Stomach smooth muscle (tissue), 2 donors: ENCODE results near the gene PTN.
"Not testable (repeated sequence)": the region's sequence is repeated elsewhere in the genome, so short reads cannot be mapped to it uniquely, and the experiment has no call there.

Source experiments
- H3K27ac ChIP-seq: one replicate; pipeline ENCODE4 v1.7.0; 2013; ENCODE audit warnings: mild to moderate bottlenecking, low read length, inconsistent platforms
- H3K27me3 ChIP-seq, 2 donors: one replicate each; pipeline ENCODE4 v1.7.0; 2013; ENCODE audit warnings: low read length in 2 of 2; ENCODE audit not compliant: insufficient read depth in 2 of 2, control insufficient read depth in 1 of 2
- H3K36me3 ChIP-seq, 2 donors: one replicate each; pipeline ENCODE4 v1.7.0; 2013; ENCODE audit warnings: low read length in 2 of 2; ENCODE audit not compliant: control insufficient read depth in 2 of 2, insufficient read depth in 2 of 2
- H3K4me1 ChIP-seq: one replicate; pipeline ENCODE4 v1.7.0; 2013; ENCODE audit warnings: low read length; ENCODE audit not compliant: control insufficient read depth, insufficient read depth
- H3K4me3 ChIP-seq, 2 donors: one replicate each; pipeline ENCODE4 v1.7.0; 2013; ENCODE audit warnings: low read length in 2 of 2
- H3K9ac ChIP-seq, 2 donors: one replicate each; pipeline ENCODE4 v1.7.0; 2013; ENCODE audit warnings: low read length in 2 of 2, mild to moderate bottlenecking in 1 of 2
- H3K9me3 ChIP-seq, 2 donors: one replicate each; pipeline ENCODE4 v1.7.0; 2013; ENCODE audit warnings: low read length in 2 of 2; ENCODE audit not compliant: control insufficient read depth in 2 of 2
- donor health status: healthy.
- donor health status: Pancreatic carcinoma.

PTN gene

GRCh38 chr7:137265480-137265879, 78.1 kb downstream of the PTN start:
- H3K27ac ChIP-seq, H3K4me1 ChIP-seq, H3K9me3 ChIP-seq, H3K9ac ChIP-seq, H3K4me3 ChIP-seq, H3K36me3 ChIP-seq, H3K27me3 ChIP-seq: not testable (repeated sequence)

- Histone ChIP-seq H3K27ac (no peak overlapping the region), H3K9me3 (no peaks in the 10 kb centered on the region), H3K4me3 (no peak overlapping the region), H3K9ac (no peak overlapping the region), H3K4me1 (no peaks in the 10 kb centered on the region), H3K36me3 (no peaks in the 10 kb centered on the region), H3K27me3 (no peaks in the 10 kb centered on the region)
Measured at GRCh38 chr7:137262599-137262998, 80.9 kb downstream of the PTN start.

DNA sequence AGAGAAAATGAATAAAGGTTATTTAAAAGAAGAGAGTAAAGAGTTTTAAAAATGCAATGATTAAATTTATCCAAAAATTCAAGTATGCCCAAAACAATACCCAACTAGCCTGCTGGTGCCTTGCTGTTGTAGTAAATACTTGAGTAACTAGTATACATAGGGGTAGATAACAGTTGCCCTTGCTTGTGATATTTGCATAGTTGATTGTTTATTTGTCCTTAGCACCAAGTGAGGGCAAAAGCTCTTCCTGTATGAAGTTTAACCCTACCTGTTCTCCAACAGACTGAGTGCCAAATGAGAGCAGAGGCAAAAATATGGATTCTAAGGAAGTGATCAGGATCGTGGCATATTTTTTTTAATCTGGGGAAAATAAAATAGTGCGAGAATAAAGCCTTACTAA, 85.0 kb downstream of the PTN start:
- Histone ChIP-seq H3K4me1 (no peaks in the 10 kb centered on the region), H3K36me3 (no peaks in the 10 kb centered on the region), H3K27me3 (no peaks in the 10 kb centered on the region), H3K9me3 (no peaks in the 10 kb centered on the region), H3K27ac (no peak overlapping the region), H3K4me3 (no peak overlapping the region), H3K9ac (no peak overlapping the region)

- Histone ChIP-seq H3K36me3 (peaks cover 0 to 3% of the 10 kb centered on the region in 2 donors), H3K4me3 (no peak overlapping the region), H3K27me3 (no peaks in the 10 kb centered on the region), H3K9ac (no peak overlapping the region), H3K4me1 (no peaks in the 10 kb centered on the region), H3K9me3 (no peaks in the 10 kb centered on the region), H3K27ac (no peak overlapping the region)
Measured at GRCh38 chr7:137254766-137255165, 88.8 kb downstream of the PTN start.

DNA sequence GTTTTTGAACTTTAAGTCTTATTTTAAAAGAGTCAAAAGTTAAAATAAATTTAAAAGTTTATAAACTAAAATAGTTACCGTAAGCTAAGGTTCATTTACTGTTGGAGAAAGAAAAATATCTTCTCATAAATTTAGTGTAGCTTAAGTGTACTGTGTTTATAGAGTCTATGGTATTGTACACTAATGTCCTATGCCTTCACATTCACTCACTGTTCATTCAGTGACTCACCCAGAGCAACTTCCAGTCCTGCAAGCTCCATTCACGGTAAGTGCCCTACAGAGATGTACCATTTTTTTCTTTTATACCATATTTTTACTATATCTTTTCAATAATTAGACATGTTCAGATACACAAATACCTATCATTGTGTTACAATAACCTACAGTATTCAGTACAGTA, 97.6 kb downstream of the PTN start:
- Histone ChIP-seq H3K36me3 (peaks cover 0 to 6% of the 10 kb centered on the region in 2 donors), H3K9ac (no peak overlapping the region), H3K27me3 (no peaks in the 10 kb centered on the region), H3K9me3 (no peaks in the 10 kb centered on the region), H3K4me1 (no peaks in the 10 kb centered on the region), H3K27ac (no peak overlapping the region), H3K4me3 (no peak overlapping the region)

DNA sequence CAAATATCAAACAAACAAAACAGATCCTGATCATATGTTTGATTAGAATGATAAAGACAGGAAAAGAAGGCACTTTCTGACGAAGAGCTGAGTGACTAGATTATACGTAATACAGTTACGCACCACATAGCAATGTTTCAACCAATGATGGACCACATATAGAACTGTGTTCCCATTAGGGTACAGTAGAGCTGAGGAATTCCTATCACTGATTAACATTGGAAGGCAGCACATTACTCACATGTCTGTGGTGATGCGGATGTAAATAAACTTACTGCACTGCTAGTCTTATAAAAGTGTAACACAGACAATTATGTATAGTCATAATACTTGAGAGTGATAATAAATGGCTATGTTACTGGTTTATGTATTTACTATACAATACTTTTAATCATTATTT, 98.3 kb downstream of the PTN start:
- Histone ChIP-seq H3K27ac (no peak overlapping the region), H3K9ac (no peak overlapping the region), H3K36me3 (peaks cover 0 to 6% of the 10 kb centered on the region in 2 donors), H3K4me3 (no peak overlapping the region), H3K9me3 (no peaks in the 10 kb centered on the region), H3K27me3 (no peaks in the 10 kb centered on the region), H3K4me1 (no peaks in the 10 kb centered on the region)

- no peaks in the 10 kb centered on the region for H3K27me3 ChIP-seq
- H3K9me3 ChIP-seq, result no peaks in the 10 kb centered on the region
- no peak overlapping the region for H3K4me3 ChIP-seq
- H3K9ac ChIP-seq, result no peak overlapping the region
- no peaks in the 10 kb centered on the region for H3K36me3 ChIP-seq
- no peak overlapping the region for H3K27ac ChIP-seq
- no peaks in the 10 kb centered on the region for H3K4me1 ChIP-seq
Measured at GRCh38 chr7:137243741-137244140, 99.8 kb downstream of the PTN start.

- no peak overlapping the region for H3K4me3 ChIP-seq
- no peaks in the 10 kb centered on the region for H3K27me3 ChIP-seq
- H3K4me1 ChIP-seq, result no peaks in the 10 kb centered on the region
- no peak overlapping the region for H3K9ac ChIP-seq
- no peaks in the 10 kb centered on the region for H3K9me3 ChIP-seq
- no peak overlapping the region for H3K27ac ChIP-seq
- no peaks in the 10 kb centered on the region for H3K36me3 ChIP-seq
Measured at GRCh38 chr7:137242616-137243015, 100.9 kb downstream of the PTN start.

DNA sequence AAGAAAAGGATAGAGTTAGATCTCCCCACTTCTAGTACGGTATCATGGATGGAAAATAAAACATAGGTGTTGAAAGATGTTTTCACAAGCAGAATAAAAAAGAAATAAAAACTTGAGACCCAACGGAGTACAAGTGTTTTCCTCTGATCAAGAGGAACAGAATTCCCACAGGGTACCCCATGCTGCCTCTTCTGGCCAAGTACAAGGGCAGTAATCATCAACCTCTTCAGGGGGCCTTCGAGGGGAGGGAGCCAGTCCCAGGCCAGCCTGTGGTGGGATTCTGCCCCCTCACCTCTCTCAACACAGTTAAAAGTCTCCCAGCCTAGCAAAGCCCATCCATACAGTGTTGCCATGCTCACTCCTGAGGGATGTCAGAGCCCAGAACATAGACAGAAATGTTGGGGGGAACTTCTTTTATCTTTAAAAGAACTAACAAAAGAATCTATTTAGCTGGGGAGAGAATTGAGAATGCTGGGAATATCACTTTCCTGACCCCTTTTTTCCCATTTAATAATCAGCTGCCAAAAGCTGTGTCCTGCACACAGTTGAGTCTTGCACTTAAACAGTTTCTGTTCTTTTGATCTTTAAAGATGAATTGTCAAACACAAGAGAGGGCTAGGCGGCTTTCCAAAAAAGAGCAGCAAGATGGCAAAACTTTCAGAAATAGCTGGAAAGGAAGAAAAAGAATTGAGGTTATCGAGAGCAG, 101.7 kb downstream of the PTN start:
- Histone ChIP-seq H3K27ac (no peak overlapping the region), H3K4me1 (no peaks in the 10 kb centered on the region), H3K9me3 (no peaks in the 10 kb centered on the region), H3K27me3 (no peaks in the 10 kb centered on the region), H3K9ac (no peak overlapping the region), H3K4me3 (no peak overlapping the region), H3K36me3 (no peaks in the 10 kb centered on the region)

DNA sequence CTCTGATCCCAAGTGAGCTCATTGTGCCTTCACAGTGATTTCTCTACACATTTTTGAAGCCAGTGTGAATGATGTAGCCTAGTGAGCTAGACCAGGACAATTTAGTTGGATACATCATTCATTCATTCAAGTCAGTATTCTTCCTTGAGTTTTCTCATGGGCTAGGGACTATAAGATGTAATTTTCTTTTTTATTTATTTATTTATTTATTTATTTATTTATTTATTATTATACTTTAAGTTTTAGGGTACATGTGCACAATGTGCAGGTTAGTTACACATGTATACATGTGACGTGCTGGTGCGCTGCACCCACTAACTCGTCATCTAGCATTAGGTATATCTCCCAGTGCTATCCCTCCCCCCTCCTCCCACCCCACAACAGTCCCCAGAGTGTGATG, 104.3 kb downstream of the PTN start:
- not testable (repeated sequence) for H3K4me3 ChIP-seq, H3K27me3 ChIP-seq, H3K36me3 ChIP-seq, H3K27ac ChIP-seq, H3K9ac ChIP-seq, H3K4me1 ChIP-seq, H3K9me3 ChIP-seq

- no peak overlapping the region for H3K27ac ChIP-seq
- no peaks in the 10 kb centered on the region for H3K9me3 ChIP-seq
- H3K4me1 ChIP-seq, result no peaks in the 10 kb centered on the region
- H3K4me3 ChIP-seq, result no peak overlapping the region
- no peaks in the 10 kb centered on the region for H3K27me3 ChIP-seq
- no peaks in the 10 kb centered on the region for H3K36me3 ChIP-seq
- H3K9ac ChIP-seq, result no peak overlapping the region
Measured at GRCh38 chr7:137235434-137235833, 108.1 kb downstream of the PTN start.
